ENCODE data around the gene SLC45A2.
"Not testable (repeated sequence)": the region's sequence is repeated elsewhere in the genome, so short reads cannot be mapped to it uniquely, and the experiment has no call there.

Gene SLC45A2

DNA sequence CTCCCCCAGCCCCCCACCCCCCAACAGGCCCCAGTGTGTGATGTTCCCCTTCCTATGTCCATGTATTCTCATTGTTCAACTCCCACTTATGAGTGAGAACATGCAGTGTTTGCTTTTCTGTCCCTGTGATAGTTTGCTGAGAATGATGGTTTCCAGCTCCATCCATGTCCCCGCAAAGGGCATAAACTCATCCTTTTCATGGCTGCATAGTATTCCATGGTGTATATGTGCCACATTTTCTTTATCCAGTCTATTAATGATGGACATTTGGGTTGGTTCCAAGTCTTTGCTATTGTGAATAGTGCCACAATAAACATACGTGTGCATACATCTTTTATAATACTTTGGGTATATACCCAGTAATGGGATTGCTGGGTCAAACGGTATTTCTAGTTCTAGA, 69.6 kb downstream of the SLC45A2 start:
- not testable (repeated sequence) for DNase-seq

DNA sequence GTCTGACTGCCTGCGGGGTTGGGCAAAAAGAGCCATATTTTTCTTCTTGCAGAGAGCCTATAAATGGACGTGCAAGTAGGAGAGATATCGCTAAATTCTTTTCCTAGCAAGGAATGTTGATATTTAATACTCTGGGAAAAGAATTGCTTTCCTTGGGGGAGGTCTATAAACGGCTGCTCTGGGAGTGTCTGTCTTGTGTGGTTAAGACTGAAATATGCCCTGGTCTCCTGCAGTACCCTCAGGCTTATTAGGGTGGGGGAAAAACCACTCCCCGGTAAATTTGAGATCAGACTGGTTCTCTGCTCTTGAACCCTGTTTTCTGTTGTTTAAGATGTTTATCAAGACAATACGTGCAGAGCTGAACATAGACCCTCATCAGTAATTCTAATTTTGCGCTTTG, 78.2 kb downstream of the SLC45A2 start:
- DNase-seq = not testable (repeated sequence)

DNA sequence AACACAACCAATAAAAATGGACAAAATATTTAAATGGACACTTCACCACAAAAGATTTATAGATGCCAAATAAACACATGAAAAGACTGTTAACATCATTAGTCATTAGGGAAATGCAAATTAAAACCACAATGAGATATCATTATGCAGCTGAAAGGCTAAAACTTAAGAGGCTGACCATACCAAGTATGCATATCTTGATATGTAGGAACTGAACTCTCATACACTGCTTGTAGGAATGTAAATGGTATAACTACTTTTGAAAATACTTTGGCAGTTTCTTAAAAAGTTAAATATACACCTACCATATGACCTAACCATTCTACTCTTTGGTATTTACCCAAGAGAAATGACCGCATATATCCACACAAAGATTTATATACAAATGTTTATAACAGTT, 79.1 kb downstream of the SLC45A2 start:
- DNase-seq = no peak

DNA sequence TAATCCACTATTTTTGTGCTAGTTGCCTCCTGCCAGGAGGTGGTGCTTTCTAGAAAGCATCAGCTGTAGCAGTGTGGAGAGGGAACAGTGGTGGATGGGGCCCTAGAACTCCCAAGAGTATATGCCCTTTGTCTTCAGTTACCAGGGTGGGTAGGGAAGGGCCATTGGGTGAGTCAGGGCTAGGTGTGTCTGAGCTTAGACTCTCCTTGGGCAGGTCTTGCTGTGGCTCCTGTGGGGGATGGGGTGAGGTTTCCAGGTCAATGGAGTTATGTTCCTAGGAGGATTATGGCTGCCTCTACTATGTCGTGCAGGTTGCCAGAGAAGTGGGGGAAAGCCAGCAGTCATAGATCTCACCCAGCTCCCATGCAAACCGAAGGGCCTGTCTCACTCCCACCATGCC, 81.4 kb downstream of the SLC45A2 start:
- DNase-seq = no peak

DNA sequence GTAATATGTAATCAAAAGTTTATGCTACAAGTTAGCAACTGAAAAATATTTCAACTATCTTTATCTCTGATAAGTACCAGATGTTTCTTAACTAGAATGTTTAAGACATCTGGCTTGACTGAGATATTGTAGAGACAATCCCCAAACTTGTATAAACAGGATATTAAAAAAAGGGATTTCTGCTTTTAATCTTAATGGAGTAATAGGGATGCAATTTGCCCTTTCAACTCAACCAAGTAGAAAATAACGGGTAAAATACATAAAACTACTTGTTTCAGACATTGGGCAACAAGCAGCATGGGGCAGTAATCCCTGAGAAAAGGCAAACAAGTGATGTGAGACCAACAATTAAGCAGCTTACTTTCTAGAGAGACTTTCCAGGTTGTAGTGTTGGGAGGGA, 83.3 kb downstream of the SLC45A2 start:
- no peak for DNase-seq

Data from NCI-H1930 (cell line).